Uterus (tissue), 2 donors: Measurements from ENCODE around the gene CKAP2L.

Experiments used
- POLR2A ChIP-seq, 2 donors: fragments of 450-650 bp; IDR thresholded peaks; one replicate each; pipeline ENCODE4 v1.6.1; 2016; ENCODE audit warnings: antibody characterized with exemption in 2 of 2, mild to moderate bottlenecking in 1 of 2, moderate library complexity in 1 of 2
- TF ChIP-seq, protein P1 (sequence below), 4 experiments: fragments of 200-600 bp in 2 of 4; fragments of 450-650 bp in 2 of 4; sonication (generic) in 2 of 4; IDR thresholded peaks; one replicate each; pipeline ENCODE4 v1.5.1; 2016 to 2019; ENCODE audit warnings: antibody characterized with exemption in 4 of 4, mild to moderate bottlenecking in 2 of 4, moderate library complexity in 1 of 4

DNA sequence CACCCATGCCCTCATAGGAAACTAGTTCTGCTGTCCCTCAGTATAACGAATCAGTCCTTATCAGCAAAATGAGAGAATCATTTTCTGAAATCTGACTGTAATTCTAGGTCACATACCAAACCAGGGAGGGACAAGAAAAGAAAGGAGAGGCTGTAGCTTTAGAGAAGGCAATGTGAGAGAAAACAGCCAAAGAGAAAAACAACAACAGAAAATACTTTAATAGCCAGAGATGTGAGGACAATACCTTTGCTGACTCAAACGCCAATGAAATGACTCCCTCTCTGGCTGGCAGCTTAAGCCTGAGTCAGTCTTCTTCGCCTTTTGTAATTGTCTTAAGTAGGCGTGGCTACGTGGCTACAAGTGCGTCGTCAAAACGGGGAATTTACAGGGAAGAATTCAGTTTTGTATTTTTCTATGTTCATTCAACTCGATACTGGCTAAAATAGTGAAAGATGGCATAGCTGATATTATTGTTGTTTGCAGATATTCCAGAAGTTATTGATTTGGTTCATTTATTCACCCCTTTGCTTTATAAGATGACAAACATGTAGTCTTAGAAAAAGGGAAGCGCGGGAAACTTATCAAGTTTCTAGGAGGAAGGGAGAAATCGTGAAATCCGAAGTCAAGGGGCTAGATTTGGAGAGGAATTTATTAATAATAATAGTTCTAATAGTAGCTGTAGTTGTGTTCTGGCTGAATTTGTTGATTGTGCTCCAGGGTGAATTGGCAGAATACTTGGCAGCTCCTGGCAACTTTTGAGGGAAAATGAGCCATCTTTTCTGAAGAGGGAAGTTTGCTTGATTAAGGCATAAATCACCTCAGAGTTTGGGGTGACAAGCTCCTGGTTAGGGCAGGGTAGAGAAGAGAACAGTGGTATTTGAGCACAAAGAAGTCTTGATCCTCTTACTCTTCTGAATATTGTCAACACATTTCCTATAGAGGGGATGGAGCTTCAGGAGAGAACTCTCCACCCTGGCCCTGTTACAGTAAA, 20.1 kb upstream of the CKAP2L start, which contains the start of gene IL1A:
- TF ChIP-seq POLR2A (IDR thresholded peaks at IDR 0.05) = no peak
- TF ChIP-seq, protein P1, sequence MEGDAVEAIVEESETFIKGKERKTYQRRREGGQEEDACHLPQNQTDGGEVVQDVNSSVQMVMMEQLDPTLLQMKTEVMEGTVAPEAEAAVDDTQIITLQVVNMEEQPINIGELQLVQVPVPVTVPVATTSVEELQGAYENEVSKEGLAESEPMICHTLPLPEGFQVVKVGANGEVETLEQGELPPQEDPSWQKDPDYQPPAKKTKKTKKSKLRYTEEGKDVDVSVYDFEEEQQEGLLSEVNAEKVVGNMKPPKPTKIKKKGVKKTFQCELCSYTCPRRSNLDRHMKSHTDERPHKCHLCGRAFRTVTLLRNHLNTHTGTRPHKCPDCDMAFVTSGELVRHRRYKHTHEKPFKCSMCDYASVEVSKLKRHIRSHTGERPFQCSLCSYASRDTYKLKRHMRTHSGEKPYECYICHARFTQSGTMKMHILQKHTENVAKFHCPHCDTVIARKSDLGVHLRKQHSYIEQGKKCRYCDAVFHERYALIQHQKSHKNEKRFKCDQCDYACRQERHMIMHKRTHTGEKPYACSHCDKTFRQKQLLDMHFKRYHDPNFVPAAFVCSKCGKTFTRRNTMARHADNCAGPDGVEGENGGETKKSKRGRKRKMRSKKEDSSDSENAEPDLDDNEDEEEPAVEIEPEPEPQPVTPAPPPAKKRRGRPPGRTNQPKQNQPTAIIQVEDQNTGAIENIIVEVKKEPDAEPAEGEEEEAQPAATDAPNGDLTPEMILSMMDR (IDR thresholded peaks at IDR 0.05) = no peak
